ENCODE data around the gene MYO9B.
"Not testable (repeated sequence)": the region's sequence is repeated elsewhere in the genome, so short reads cannot be mapped to it uniquely, and the experiment has no call there.

Gene MYO9B

DNA sequence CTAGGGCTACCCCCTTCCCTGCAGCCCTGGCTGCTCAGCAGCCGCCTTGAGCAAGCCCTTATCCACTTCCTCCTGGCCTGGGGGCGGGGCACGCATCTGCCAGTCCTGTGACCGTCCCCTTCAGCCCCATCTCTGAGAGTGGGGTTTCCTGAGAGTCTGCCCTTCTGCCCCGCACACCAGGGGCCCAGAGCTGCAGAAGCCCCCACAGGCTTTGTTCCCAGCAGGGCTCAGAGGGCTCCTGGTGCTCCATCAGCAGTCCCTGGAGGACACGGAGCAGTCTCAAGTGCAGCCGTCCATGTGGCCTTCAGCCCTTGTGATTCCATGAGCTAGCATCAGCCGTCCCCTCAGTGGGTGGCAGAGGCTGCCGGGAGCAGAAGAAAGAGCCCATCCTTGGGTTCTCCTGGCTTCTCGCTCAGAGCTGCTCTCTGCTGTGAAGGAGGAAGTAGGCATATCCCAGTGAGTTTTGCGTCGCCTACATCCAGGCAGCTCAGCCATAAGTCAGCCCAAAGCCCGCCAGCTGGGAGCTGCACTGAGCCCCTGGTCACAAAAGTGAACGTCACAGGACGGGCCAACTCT, 16.3 kb downstream of the MYO9B start:
- H3K27ac ChIP-seq, result no peak overlapping the region

DNA sequence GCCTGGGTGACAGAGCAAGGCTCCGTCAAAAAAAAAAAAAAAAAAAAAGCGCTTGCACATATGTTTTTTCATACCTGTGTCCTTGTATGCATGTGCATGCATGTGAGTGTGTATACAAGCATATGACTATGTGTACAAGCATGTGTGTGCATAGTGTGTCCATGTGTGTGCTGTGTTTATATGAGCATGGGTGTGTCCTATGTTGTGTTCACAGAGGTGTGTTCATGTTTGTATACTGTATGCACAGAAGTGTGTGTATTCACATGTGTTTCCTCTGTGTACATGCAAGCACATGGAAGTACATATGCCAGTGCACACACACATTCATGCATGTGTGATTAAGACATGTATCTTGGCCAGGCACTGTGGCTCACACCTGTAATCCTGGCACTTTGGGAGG, 17.1 kb downstream of the MYO9B start:
- Histone ChIP-seq H3K4me3 (no peak overlapping the region), H3K9ac (ENCODE audit: insufficient read length) (no peak overlapping the region), H3K36me3 (ENCODE audit: insufficient read depth, low read length) (no peaks in the 10 kb centered on the region), H3K9me3 (ENCODE audit: low read depth, low read length) (no peaks in the 10 kb centered on the region), H3K27ac (no peak overlapping the region)
- DNase-seq (ENCODE audit: low read depth, low spot score), result no peak
- TF ChIP-seq POLR2AphosphoS5 (IDR thresholded peaks at IDR 0.05; ENCODE audit: borderline replicate concordance, low read depth, low read length) (no peak), EZH2 (IDR thresholded peaks at IDR 0.05) (no peak), FOXP2 (optimal IDR thresholded peaks at IDR 0.05; ENCODE audit: control extremely low read depth, extremely low read length, insufficient read depth) (no peak)

More for the DNA sequence above, 16.3 kb downstream of the MYO9B start:
- no peaks in the 10 kb centered on the region for H3K9me3 ChIP-seq (ENCODE audit: low read depth, low read length)
- no peak overlapping the region for H3K4me3 ChIP-seq
- H3K9ac ChIP-seq (ENCODE audit: insufficient read length), result no peak overlapping the region
- DNase-seq (ENCODE audit: low read depth, low spot score), result no peak
- TF ChIP-seq POLR2AphosphoS5 (IDR thresholded peaks at IDR 0.05; ENCODE audit: borderline replicate concordance, low read depth, low read length) (no peak), EZH2 (IDR thresholded peaks at IDR 0.05) (no peak), FOXP2 (optimal IDR thresholded peaks at IDR 0.05; ENCODE audit: control extremely low read depth, extremely low read length, insufficient read depth) (no peak)
- H3K36me3 ChIP-seq (ENCODE audit: insufficient read depth, low read length), result no peaks in the 10 kb centered on the region

DNA sequence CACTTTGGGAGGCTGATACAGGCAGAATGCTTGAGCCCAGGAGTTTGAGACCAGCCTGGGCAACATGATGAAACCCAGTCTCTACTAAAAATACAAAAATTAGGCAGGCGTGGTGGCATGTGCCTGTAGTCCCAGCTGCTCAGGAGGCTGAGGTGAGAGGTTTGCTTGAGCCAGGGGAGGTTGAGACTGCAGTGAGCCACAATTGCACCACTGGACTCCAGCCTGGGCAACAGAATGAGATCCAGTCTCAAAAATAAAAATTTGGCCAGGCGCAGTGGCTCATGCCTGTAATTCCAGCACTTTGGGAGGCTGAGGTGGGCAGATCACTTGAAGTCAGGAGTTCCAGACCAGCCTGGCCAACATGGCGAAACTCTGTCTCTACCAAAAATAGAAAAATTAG, 19.1 kb downstream of the MYO9B start:
- not testable (repeated sequence) for DNase-seq (ENCODE audit: low read depth, low spot score); H3K9me3 ChIP-seq (ENCODE audit: low read depth, low read length); H3K27ac ChIP-seq; H3K36me3 ChIP-seq (ENCODE audit: insufficient read depth, low read length); H3K4me3 ChIP-seq; H3K9ac ChIP-seq (ENCODE audit: insufficient read length)

DNA sequence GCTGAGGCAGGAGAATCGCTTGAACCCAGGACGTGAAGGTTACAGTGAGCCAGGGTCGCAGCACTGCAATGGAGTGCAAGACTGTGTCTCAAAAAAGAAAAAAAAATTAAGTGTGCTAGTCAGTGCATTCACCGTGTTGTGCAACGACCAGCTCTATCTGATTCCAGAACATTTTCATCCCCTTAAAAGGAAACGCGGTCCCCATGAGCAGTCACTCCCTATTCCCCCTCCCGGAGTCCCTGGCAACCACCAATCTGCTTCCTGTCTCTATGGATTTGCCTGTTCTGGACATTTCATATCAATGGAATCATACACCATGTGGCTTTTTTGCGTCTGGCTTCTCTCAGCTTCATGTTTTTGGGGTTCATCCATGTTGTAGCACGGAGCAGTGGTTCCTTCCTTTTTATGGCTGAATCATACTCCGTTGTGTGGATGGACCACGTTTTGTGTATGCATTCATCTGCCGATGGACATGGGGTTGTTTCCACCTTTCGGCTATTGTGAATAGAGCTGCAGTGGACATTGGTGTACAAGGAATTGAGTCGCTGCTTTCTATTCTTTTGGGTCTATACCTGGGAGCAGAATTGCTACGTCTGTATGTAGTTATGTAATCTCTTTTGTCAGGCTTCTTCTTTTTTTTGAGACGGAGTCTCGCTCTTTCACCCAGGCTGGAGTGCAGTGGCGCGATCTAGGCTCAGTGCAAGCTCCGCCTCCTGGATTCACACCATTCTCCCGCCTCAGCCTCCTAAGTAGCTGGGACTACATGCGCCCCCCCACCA, 19.8 kb downstream of the MYO9B start:
- TF ChIP-seq FOXP2 (optimal IDR thresholded peaks at IDR 0.05; ENCODE audit: control extremely low read depth, extremely low read length, insufficient read depth) (no peak), EZH2 (IDR thresholded peaks at IDR 0.05) (no peak), POLR2AphosphoS5 (IDR thresholded peaks at IDR 0.05; ENCODE audit: borderline replicate concordance, low read depth, low read length) (no peak)
- no peak for DNase-seq (ENCODE audit: low read depth, low spot score)
- Histone ChIP-seq H3K36me3 (ENCODE audit: insufficient read depth, low read length) (no peaks in the 10 kb centered on the region), H3K9ac (ENCODE audit: insufficient read length) (no peak overlapping the region), H3K9me3 (ENCODE audit: low read depth, low read length) (no peaks in the 10 kb centered on the region), H3K27ac (no peak overlapping the region), H3K4me3 (no peak overlapping the region)

DNA sequence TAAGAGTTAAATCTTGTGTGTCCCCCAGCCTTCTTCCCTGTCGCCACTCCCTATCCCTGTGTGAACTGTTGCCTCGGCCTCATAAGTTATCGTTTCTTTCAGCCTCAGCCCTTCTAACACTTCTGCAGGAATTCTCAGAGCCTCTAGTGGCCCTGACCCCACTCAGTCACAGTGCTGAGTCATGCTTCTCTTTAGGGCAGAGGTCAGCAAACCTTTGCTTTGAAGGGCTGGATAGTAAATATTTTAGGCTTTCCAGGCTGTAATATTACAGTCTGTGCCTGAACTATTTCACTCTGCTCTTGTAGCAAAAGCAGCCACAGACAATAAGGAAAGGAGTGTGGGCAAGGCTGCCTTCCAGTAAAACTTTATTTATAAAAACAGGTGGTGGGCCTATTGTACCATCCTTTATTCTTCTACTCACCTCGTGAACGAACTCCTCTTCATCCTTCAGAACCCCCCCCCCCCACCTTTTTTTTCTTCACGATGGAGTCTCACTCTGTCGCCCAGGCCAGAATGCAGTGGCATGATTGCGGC, 22.1 kb downstream of the MYO9B start:
- Histone ChIP-seq H3K4me3 (no peak overlapping the region), H3K9me3 (ENCODE audit: low read depth, low read length) (no peaks in the 10 kb centered on the region), H3K9ac (ENCODE audit: insufficient read length) (no peak overlapping the region), H3K27ac (no peak overlapping the region), H3K36me3 (ENCODE audit: insufficient read depth, low read length) (peaks cover 16% of the 10 kb centered on the region)
- DNase-seq (ENCODE audit: low read depth, low spot score), result no peak
- no peak for TF ChIP-seq FOXP2 (optimal IDR thresholded peaks at IDR 0.05; ENCODE audit: control extremely low read depth, extremely low read length, insufficient read depth)
- TF ChIP-seq EZH2 (IDR thresholded peaks at IDR 0.05), result no peak
- TF ChIP-seq POLR2AphosphoS5 (IDR thresholded peaks at IDR 0.05; ENCODE audit: borderline replicate concordance, low read depth, low read length), result no peak

DNA sequence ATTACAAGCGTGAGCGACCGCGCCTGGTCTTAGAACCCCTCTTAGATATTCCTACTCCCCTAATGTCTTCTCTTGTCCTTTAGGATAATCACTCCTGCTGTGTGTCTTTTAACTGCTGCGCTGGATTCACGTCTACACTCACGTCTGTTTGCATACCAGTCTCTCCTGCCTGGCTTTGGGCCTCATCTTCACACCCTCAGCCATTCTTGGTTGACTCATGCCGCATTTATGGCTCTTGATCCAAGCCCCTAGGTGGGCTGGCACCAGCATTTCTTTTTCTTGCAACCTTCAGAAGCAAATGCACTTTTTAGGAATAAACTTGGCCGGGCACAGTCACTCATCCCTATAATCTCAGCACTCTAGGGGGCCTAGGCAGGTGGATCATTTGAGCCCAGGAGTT, 22.7 kb downstream of the MYO9B start:
- no peak for DNase-seq (ENCODE audit: low read depth, low spot score)
- H3K9ac ChIP-seq (ENCODE audit: insufficient read length), result no peak overlapping the region
- H3K36me3 ChIP-seq (ENCODE audit: insufficient read depth, low read length), result peaks cover 22% of the 10 kb centered on the region
- H3K27ac ChIP-seq, result no peak overlapping the region
- TF ChIP-seq EZH2 (IDR thresholded peaks at IDR 0.05) (no peak), FOXP2 (optimal IDR thresholded peaks at IDR 0.05; ENCODE audit: control extremely low read depth, extremely low read length, insufficient read depth) (no peak), POLR2AphosphoS5 (IDR thresholded peaks at IDR 0.05; ENCODE audit: borderline replicate concordance, low read depth, low read length) (no peak)
- no peak overlapping the region for H3K4me3 ChIP-seq
- H3K9me3 ChIP-seq (ENCODE audit: low read depth, low read length), result no peaks in the 10 kb centered on the region

DNA sequence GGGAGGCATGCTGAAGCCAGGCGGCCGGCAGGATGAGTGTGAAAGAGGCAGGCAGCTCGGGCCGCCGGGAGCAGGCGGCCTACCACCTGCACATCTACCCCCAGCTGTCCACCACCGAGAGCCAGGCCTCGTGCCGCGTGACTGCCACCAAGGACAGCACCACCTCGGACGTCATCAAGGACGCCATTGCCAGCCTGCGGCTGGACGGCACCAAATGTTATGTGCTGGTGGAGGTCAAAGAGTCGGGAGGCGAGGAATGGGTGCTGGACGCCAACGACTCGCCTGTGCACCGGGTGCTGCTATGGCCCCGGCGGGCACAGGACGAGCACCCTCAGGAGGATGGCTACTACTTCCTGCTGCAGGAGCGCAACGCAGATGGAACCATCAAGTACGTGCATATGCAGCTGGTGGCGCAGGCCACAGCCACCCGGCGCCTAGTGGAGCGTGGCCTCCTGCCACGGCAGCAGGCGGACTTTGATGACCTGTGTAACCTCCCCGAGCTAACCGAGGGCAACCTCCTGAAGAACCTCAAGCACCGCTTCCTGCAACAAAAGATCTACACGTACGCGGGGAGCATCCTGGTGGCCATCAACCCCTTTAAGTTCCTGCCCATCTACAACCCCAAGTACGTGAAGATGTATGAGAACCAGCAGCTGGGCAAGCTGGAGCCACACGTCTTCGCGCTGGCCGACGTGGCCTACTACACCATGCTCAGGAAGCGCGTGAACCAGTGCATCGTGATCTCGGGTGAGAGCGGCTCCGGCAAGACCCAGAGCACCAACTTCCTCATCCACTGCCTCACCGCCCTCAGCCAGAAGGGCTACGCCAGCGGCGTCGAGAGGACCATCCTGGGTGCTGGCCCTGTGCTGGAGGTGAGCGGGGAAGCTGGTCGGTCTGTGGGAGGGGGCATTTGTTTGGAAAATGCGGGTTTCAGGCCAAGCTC, 26.4 kb downstream of the MYO9B start:
- no peak overlapping the region for H3K27ac ChIP-seq
- H3K36me3 ChIP-seq (ENCODE audit: insufficient read depth, low read length), result peaks cover 24% of the 10 kb centered on the region
- TF ChIP-seq EZH2 (IDR thresholded peaks at IDR 0.05) (no peak), FOXP2 (optimal IDR thresholded peaks at IDR 0.05; ENCODE audit: control extremely low read depth, extremely low read length, insufficient read depth) (no peak), POLR2AphosphoS5 (IDR thresholded peaks at IDR 0.05; ENCODE audit: borderline replicate concordance, low read depth, low read length) (no peak)
- no peak overlapping the region for H3K4me3 ChIP-seq
- H3K9me3 ChIP-seq (ENCODE audit: low read depth, low read length), result no peaks in the 10 kb centered on the region
- no peak overlapping the region for H3K9ac ChIP-seq (ENCODE audit: insufficient read length)
- DNase-seq (ENCODE audit: low read depth, low spot score), result no peak

DNA sequence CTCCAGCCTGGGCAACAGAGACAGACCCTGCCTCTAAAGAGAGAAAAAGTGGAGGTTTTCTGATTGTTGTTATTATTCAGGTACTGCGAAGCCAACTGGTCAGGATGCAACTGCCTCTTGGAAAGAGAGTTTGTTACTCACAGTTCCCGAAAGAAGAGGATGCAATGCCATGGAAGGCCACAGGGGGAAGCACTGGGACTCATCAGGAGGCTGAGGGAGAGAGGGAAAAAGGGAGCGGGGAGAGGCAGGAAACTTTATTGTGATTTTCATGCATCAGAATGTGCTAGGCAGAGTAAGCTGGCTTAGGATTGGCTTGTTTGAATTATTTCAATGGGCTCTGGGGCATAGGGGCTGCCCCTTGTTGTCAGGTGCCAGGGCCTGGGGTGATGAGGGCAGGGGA, 27.6 kb downstream of the MYO9B start:
- Histone ChIP-seq H3K9me3 (ENCODE audit: low read depth, low read length) (no peaks in the 10 kb centered on the region), H3K27ac (no peak overlapping the region), H3K36me3 (ENCODE audit: insufficient read depth, low read length) (peaks cover 24% of the 10 kb centered on the region), H3K9ac (ENCODE audit: insufficient read length) (no peak overlapping the region), H3K4me3 (no peak overlapping the region)
- DNase-seq (ENCODE audit: low read depth, low spot score), result no peak
- TF ChIP-seq EZH2 (IDR thresholded peaks at IDR 0.05), result no peak
- TF ChIP-seq FOXP2 (optimal IDR thresholded peaks at IDR 0.05; ENCODE audit: control extremely low read depth, extremely low read length, insufficient read depth), result no peak
- no peak for TF ChIP-seq POLR2AphosphoS5 (IDR thresholded peaks at IDR 0.05; ENCODE audit: borderline replicate concordance, low read depth, low read length)
